H1 (cell line): ENCODE data around the gene AP2A1.

Experiments used
- POLR2A ChIP-seq, 2 experiments: IDR thresholded peaks; 1 replicate in 1 of 2; 2 replicates in 1 of 2; pipeline ENCODE4 v1.6.1; 2011; ENCODE audit warnings: low read depth in 2 of 2, low read length in 2 of 2, mild to moderate bottlenecking in 2 of 2; ENCODE audit errors: control extremely low read depth in 1 of 2
- TF ChIP-seq, protein P1 (sequence below), 3 experiments: IDR thresholded peaks; 1 replicate in 2 of 3; 2 replicates in 1 of 3; pipeline versions ENCODE4 v1.5.1 to v1.6.1; 2011; ENCODE audit warnings: low read length in 3 of 3, mild to moderate bottlenecking in 3 of 3, inconsistent platforms in 2 of 3, low read depth in 1 of 3, moderate library complexity in 1 of 3; ENCODE audit not compliant: insufficient read depth in 1 of 3; ENCODE audit errors: control extremely low read depth in 1 of 3

DNA sequence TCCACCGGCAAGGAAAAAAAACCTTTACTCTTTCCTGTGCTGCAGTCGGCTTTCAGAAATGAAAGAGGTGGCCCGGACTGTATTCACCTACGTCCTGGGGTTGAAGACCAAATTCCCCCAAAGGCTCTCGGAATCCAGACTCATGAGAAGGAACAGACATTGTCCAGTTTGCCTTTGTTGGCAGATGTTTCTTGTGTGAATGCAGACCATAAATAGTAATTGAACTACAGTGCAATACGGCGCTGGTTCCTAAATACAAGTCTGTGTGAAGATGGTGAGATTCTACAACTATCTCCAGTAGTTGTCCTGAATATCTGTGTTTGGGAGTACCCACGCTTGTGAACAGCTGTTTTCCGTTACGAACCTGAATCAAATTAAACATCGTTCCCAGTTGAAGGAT is 72.9 kb downstream of the AP2A1 start:
- TF ChIP-seq, protein P1, sequence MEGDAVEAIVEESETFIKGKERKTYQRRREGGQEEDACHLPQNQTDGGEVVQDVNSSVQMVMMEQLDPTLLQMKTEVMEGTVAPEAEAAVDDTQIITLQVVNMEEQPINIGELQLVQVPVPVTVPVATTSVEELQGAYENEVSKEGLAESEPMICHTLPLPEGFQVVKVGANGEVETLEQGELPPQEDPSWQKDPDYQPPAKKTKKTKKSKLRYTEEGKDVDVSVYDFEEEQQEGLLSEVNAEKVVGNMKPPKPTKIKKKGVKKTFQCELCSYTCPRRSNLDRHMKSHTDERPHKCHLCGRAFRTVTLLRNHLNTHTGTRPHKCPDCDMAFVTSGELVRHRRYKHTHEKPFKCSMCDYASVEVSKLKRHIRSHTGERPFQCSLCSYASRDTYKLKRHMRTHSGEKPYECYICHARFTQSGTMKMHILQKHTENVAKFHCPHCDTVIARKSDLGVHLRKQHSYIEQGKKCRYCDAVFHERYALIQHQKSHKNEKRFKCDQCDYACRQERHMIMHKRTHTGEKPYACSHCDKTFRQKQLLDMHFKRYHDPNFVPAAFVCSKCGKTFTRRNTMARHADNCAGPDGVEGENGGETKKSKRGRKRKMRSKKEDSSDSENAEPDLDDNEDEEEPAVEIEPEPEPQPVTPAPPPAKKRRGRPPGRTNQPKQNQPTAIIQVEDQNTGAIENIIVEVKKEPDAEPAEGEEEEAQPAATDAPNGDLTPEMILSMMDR (IDR thresholded peaks at IDR 0.05; ENCODE audit: control extremely low read depth in 1 of 3, insufficient read depth in 1 of 3, low read depth in 1 of 3, low read length in 3 of 3), result no peak
- TF ChIP-seq POLR2A (IDR thresholded peaks at IDR 0.05; ENCODE audit: control extremely low read depth in 1 of 2, low read depth in 2 of 2, low read length in 2 of 2), result no peak
